ENCODE results near the gene POFUT2.

POFUT2 gene

GRCh38 chr21:45276596-45276995 is 11.1 kb downstream of the POFUT2 start:
- Histone ChIP-seq H3K9ac (ENCODE audit: insufficient read length, low read depth) (no peak overlapping the region), H3K27me3 (ENCODE audit: insufficient read depth, insufficient read length) (no peaks in the 10 kb centered on the region), H3K4me1 (ENCODE audit: insufficient read depth, insufficient read length) (peaks cover 3% of the 10 kb centered on the region), H3K9me3 (ENCODE audit: insufficient read depth, low read length) (peaks cover 11% of the 10 kb centered on the region), H3K4me3 (ENCODE audit: insufficient read length, low read depth) (no peak overlapping the region), H3K36me3 (ENCODE audit: insufficient read depth, insufficient read length, low read length) (peaks cover 96% of the 10 kb centered on the region)
- DNase-seq (ENCODE audit: low read depth, low spot score): no peak
- no peak for TF ChIP-seq ZNF274 (IDR thresholded peaks at IDR 0.05; ENCODE audit: low read depth, low read length)
- no peak for TF ChIP-seq YY1 (IDR thresholded peaks at IDR 0.05; ENCODE audit: insufficient read depth, insufficient read length)
- no peak for TF ChIP-seq SUZ12 (IDR thresholded peaks at IDR 0.05; ENCODE audit: extremely low read depth, insufficient read depth, insufficient read length)

GRCh38 chr21:45270306-45270821 is 17.3 kb downstream of the POFUT2 start:
- peaks cover 36% of the 10 kb centered on the region for H3K9me3 ChIP-seq (ENCODE audit: insufficient read depth, low read length)
- H3K4me3 ChIP-seq (ENCODE audit: insufficient read length, low read depth): no peak overlapping the region
- no peak for DNase-seq (ENCODE audit: low read depth, low spot score)
- H3K27me3 ChIP-seq (ENCODE audit: insufficient read depth, insufficient read length): no peaks in the 10 kb centered on the region
- no peaks in the 10 kb centered on the region for H3K4me1 ChIP-seq (ENCODE audit: insufficient read depth, insufficient read length)
- no peak overlapping the region for H3K9ac ChIP-seq (ENCODE audit: insufficient read length, low read depth)
- H3K36me3 ChIP-seq (ENCODE audit: insufficient read depth, insufficient read length, low read length): peaks cover 82% of the 10 kb centered on the region
- TF ChIP-seq ZNF274 (IDR thresholded peaks at IDR 0.05; ENCODE audit: low read depth, low read length) (no peak), YY1 (IDR thresholded peaks at IDR 0.05; ENCODE audit: insufficient read depth, insufficient read length) (no peak), SUZ12 (IDR thresholded peaks at IDR 0.05; ENCODE audit: extremely low read depth, insufficient read depth, insufficient read length) (no peak)

DNA sequence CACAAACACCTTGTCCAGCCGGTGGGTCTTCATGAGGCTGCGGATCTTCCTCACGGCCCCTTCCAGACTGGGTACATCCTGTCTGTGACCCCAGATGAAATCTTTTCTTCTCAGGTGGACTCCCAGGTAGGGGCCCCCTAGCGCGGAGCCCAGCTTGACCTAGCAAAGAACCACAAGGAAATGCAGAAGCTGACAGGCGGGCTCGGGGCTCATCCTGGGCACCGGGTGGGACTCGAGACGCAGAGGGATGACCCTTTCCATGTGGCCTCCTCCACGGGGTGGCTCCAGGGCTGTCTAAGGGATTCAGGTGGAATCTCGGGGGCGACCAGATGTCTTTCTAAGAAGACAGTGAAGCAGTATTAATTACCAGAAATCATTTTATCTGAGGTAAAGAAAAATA is 17.8 kb downstream of the POFUT2 start:
- peaks cover 82% of the 10 kb centered on the region for H3K36me3 ChIP-seq (ENCODE audit: insufficient read depth, insufficient read length, low read length)
- peaks cover 36% of the 10 kb centered on the region for H3K9me3 ChIP-seq (ENCODE audit: insufficient read depth, low read length)
- no peak overlapping the region for H3K9ac ChIP-seq (ENCODE audit: insufficient read length, low read depth)
- no peaks in the 10 kb centered on the region for H3K27me3 ChIP-seq (ENCODE audit: insufficient read depth, insufficient read length)
- TF ChIP-seq ZNF274 (IDR thresholded peaks at IDR 0.05; ENCODE audit: low read depth, low read length) (no peak), YY1 (IDR thresholded peaks at IDR 0.05; ENCODE audit: insufficient read depth, insufficient read length) (no peak), SUZ12 (IDR thresholded peaks at IDR 0.05; ENCODE audit: extremely low read depth, insufficient read depth, insufficient read length) (no peak)
- no peak overlapping the region for H3K4me3 ChIP-seq (ENCODE audit: insufficient read length, low read depth)
- no peaks in the 10 kb centered on the region for H3K4me1 ChIP-seq (ENCODE audit: insufficient read depth, insufficient read length)
- DNase-seq (ENCODE audit: low read depth, low spot score): no peak

GRCh38 chr21:45267390-45267760 is 20.3 kb downstream of the POFUT2 start:
- H3K36me3 ChIP-seq (ENCODE audit: insufficient read depth, insufficient read length, low read length): peaks cover 82% of the 10 kb centered on the region
- DNase-seq (ENCODE audit: low read depth, low spot score): no peak
- peaks cover 33% of the 10 kb centered on the region for H3K9me3 ChIP-seq (ENCODE audit: insufficient read depth, low read length)
- no peak for TF ChIP-seq ZNF274 (IDR thresholded peaks at IDR 0.05; ENCODE audit: low read depth, low read length)
- TF ChIP-seq YY1 (IDR thresholded peaks at IDR 0.05; ENCODE audit: insufficient read depth, insufficient read length): no peak
- no peak for TF ChIP-seq SUZ12 (IDR thresholded peaks at IDR 0.05; ENCODE audit: extremely low read depth, insufficient read depth, insufficient read length)
- H3K4me1 ChIP-seq (ENCODE audit: insufficient read depth, insufficient read length): peaks cover 2% of the 10 kb centered on the region
- no peak overlapping the region for H3K4me3 ChIP-seq (ENCODE audit: insufficient read length, low read depth)
- no peak overlapping the region for H3K9ac ChIP-seq (ENCODE audit: insufficient read length, low read depth)
- no peaks in the 10 kb centered on the region for H3K27me3 ChIP-seq (ENCODE audit: insufficient read depth, insufficient read length)

- Histone ChIP-seq H3K36me3 (ENCODE audit: insufficient read depth, insufficient read length, low read length) (peaks cover 83% of the 10 kb centered on the region), H3K4me1 (ENCODE audit: insufficient read depth, insufficient read length) (peaks cover 2% of the 10 kb centered on the region), H3K27me3 (ENCODE audit: insufficient read depth, insufficient read length) (no peaks in the 10 kb centered on the region), H3K9ac (ENCODE audit: insufficient read length, low read depth) (no peak overlapping the region), H3K9me3 (ENCODE audit: insufficient read depth, low read length) (peaks cover 27% of the 10 kb centered on the region), H3K4me3 (ENCODE audit: insufficient read length, low read depth) (no peak overlapping the region)
- no peak for DNase-seq (ENCODE audit: low read depth, low spot score)
- TF ChIP-seq ZNF274 (IDR thresholded peaks at IDR 0.05; ENCODE audit: low read depth, low read length) (no peak), SUZ12 (IDR thresholded peaks at IDR 0.05; ENCODE audit: extremely low read depth, insufficient read depth, insufficient read length) (no peak), YY1 (IDR thresholded peaks at IDR 0.05; ENCODE audit: insufficient read depth, insufficient read length) (no peak)
Observed at GRCh38 chr21:45266518-45267389, 20.9 kb downstream of the POFUT2 start.

DNA sequence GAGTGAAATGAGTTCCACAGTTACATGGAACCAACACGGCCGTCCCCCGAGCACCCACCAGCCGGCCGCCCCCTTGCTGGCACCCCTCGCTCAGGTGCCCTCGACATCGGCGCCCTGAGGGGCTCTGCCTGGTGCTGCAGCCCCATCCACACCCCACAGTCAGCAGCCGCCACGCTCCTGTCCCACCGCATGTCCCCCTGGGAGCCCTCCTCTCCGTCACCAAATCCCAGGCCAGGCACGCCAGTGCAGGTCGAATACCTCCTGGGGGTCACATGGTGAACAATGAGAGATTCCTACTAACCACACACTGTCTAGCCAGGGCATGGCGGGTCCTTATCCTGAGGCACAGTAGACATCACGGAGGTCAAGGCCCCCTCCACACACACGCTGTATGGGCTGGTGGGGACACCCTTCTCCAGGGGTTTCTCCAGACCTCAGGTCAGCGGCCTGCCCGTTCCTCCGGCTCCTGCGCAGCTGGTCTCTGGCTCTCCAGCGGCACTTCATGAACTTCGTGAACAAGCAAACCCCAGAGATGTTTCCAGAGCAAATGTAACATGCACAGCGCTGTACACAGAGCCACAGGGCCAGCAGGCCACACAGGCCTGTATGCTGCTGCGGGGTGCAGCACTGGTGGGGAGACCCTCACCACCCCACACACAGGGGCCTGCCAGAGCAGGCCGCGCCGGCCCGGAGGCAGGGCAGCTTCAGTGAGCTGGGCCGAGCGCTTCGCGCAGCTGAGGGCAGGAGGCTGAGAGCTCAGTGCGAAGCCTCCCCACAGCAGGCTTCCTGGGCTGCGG is 21.8 kb downstream of the POFUT2 start:
- H3K27me3 ChIP-seq (ENCODE audit: insufficient read depth, insufficient read length): no peaks in the 10 kb centered on the region
- DNase-seq (ENCODE audit: low read depth, low spot score): no peak
- TF ChIP-seq ZNF274 (IDR thresholded peaks at IDR 0.05; ENCODE audit: low read depth, low read length) (no peak), YY1 (IDR thresholded peaks at IDR 0.05; ENCODE audit: insufficient read depth, insufficient read length) (no peak), SUZ12 (IDR thresholded peaks at IDR 0.05; ENCODE audit: extremely low read depth, insufficient read depth, insufficient read length) (no peak)
- peaks cover 19% of the 10 kb centered on the region for H3K9me3 ChIP-seq (ENCODE audit: insufficient read depth, low read length)
- no peak overlapping the region for H3K4me3 ChIP-seq (ENCODE audit: insufficient read length, low read depth)
- peaks cover 77% of the 10 kb centered on the region for H3K36me3 ChIP-seq (ENCODE audit: insufficient read depth, insufficient read length, low read length)
- peaks cover 2% of the 10 kb centered on the region for H3K4me1 ChIP-seq (ENCODE audit: insufficient read depth, insufficient read length)
- peak overlapping the region; percentile 3 for H3K9ac ChIP-seq (ENCODE audit: insufficient read length, low read depth)
